ENCODE results near the gene LYZL4.

The LYZL4 gene

GRCh38 chr3:42387802-42388651 lies 22.4 kb downstream of the LYZL4 start:
- Histone ChIP-seq H3K79me2 (no peaks in the 10 kb centered on the region), H3K4me3 (ENCODE audit: low read depth, low read length) (no peak overlapping the region), H3K4me1 (no peaks in the 10 kb centered on the region), H3K9me3 (ENCODE audit: control insufficient read depth, low read length) (no peaks in the 10 kb centered on the region), H3K36me3 (ENCODE audit: control insufficient read depth, insufficient read depth, low read length) (no peaks in the 10 kb centered on the region), H3K27ac (no peak overlapping the region), H3K27me3 (ENCODE audit: control insufficient read depth, insufficient read depth, low read length) (no peaks in the 10 kb centered on the region), H3K9ac (no peak overlapping the region), H2AFZ (no peak overlapping the region), H3K4me2 (ENCODE audit: low read length) (no peak overlapping the region)
- no peak for TF ChIP-seq CTCF (IDR thresholded peaks at IDR 0.05)

GRCh38 chr3:42381551-42382082 lies 28.8 kb downstream of the LYZL4 start:
- H3K9me3 ChIP-seq (ENCODE audit: control insufficient read depth, low read length), result no peaks in the 10 kb centered on the region
- no peak overlapping the region for H3K4me3 ChIP-seq (ENCODE audit: low read depth, low read length)
- H3K9ac ChIP-seq, result no peak overlapping the region
- no peaks in the 10 kb centered on the region for H3K79me2 ChIP-seq
- H3K36me3 ChIP-seq (ENCODE audit: control insufficient read depth, insufficient read depth, low read length), result no peaks in the 10 kb centered on the region
- no peaks in the 10 kb centered on the region for H3K27me3 ChIP-seq (ENCODE audit: control insufficient read depth, insufficient read depth, low read length)
- no peak overlapping the region for H2AFZ ChIP-seq
- H3K4me2 ChIP-seq (ENCODE audit: low read length), result no peak overlapping the region
- no peak overlapping the region for H3K27ac ChIP-seq
- TF ChIP-seq CTCF (IDR thresholded peaks at IDR 0.05), result no peak
- H3K4me1 ChIP-seq, result no peaks in the 10 kb centered on the region

- Histone ChIP-seq H3K79me2 (no peaks in the 10 kb centered on the region), H3K36me3 (ENCODE audit: control insufficient read depth, insufficient read depth, low read length) (no peaks in the 10 kb centered on the region), H2AFZ (no peak overlapping the region), H3K27me3 (ENCODE audit: control insufficient read depth, insufficient read depth, low read length) (no peaks in the 10 kb centered on the region), H3K9me3 (ENCODE audit: control insufficient read depth, low read length) (no peaks in the 10 kb centered on the region), H3K4me3 (ENCODE audit: low read depth, low read length) (no peak overlapping the region), H3K9ac (no peak overlapping the region), H3K4me2 (ENCODE audit: low read length) (no peak overlapping the region), H3K27ac (no peak overlapping the region), H3K4me1 (no peaks in the 10 kb centered on the region)
- no peak for TF ChIP-seq CTCF (IDR thresholded peaks at IDR 0.05)
Measured at GRCh38 chr3:42377681-42378080, 32.7 kb downstream of the LYZL4 start.

GRCh38 chr3:42376344-42376798 lies 34.0 kb downstream of the LYZL4 start:
- H3K36me3 ChIP-seq (ENCODE audit: control insufficient read depth, insufficient read depth, low read length), result no peaks in the 10 kb centered on the region
- no peak overlapping the region for H3K9ac ChIP-seq
- no peak for TF ChIP-seq CTCF (IDR thresholded peaks at IDR 0.05)
- H3K79me2 ChIP-seq, result no peaks in the 10 kb centered on the region
- no peak overlapping the region for H3K4me3 ChIP-seq (ENCODE audit: low read depth, low read length)
- no peak overlapping the region for H2AFZ ChIP-seq
- H3K9me3 ChIP-seq (ENCODE audit: control insufficient read depth, low read length), result no peaks in the 10 kb centered on the region
- no peak overlapping the region for H3K4me2 ChIP-seq (ENCODE audit: low read length)
- H3K4me1 ChIP-seq, result no peaks in the 10 kb centered on the region
- no peaks in the 10 kb centered on the region for H3K27me3 ChIP-seq (ENCODE audit: control insufficient read depth, insufficient read depth, low read length)
- H3K27ac ChIP-seq, result no peak overlapping the region
